GM19395 (cell line): ENCODE results near the gene LRTM1.

ENCODE experiments used
- ATAC-seq: cut with Tn5 transposase; IDR thresholded peaks from one replicate; pipeline ENCODE4 v1.9.1; 2021; ENCODE audit warnings: mild to moderate bottlenecking, moderate library complexity; ENCODE audit not compliant: unreplicated experiment

The LRTM1 gene

DNA sequence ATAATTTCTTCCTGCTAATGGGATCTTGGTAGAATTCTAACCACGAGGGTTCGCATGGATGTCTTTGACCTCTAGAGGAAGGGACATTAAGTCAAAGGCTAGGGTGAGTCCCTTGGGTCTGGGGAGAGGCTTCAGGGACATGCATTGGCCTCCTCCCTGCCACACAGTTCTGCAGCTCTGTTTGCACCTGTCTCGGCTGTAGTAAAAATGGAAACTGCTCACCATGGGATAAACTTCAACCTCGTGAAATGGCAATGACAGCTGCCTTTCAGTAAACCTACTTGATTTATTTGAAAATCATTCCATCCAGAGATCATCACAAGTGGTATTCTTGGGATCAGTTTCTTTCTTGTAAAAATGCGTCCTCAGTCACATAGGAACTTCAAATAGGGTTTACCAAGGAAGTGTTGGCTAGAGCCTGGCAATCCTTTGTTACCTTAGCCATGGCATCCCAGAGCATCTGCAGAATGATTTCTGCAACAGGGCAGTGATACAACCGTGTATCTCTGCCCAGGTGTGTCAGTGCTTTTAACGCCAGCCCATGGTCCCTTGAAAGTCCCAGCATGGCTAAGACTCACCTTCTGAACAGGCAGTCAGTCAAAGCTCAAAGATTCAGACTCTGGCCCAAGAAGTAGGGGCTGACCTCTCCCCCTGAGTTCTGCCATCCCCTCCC, 14.0 kb upstream of the LRTM1 start:
- no peak for ATAC-seq

DNA sequence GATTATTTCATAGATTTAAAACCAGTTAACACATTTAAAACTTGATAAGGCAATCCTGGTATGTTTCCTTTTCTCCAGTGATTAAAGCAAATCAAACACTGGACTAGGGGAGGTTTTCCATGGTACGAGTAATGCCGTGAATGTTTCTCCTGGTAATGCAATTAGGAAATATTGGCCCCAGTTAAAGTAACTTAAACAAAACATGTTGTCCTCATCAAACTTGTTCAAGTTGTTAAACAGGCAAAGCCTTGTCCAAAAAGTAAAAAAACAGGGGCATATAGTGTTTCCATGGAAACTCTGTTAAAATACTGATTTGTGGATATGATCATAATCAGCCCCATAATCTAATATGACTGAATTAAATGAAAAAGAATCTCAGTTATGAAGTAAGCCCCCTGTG, 13.1 kb upstream of the LRTM1 start:
- ATAC-seq, result no peak

DNA sequence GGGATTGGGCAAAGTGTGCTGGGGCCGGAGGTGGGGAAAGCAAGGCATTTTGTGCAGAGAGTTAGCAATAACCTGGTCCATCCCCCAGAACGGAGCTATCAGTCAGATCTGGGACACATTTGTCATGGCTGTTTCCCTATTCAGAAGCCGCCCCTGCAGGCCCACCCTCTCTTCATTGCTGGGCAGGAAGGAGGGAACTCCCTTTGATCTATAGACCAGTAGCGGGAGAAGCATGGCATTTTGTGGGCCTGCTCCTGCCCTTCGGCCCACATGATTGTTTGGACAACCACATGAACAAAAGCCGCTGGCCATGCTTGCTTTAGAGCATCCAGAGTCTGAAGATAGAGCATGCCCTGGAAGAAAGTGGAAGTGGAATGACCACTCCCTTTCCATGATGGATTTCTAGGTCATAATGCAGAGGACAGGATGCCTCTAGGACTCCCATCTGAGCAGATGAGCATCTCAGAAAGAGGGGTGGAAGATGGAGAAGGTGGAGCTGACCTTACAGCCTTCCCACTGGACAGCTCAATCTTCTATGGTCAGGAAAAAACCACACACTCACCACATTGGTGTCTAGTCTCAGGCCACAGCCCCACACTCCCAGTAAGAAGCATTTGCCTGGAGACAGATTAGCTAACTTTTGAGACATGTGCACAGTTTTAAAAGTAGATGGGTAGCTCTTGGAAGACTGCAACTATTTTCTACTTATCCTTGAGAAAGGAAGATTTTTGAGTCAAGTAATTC, 11.9 kb upstream of the LRTM1 start:
- ATAC-seq, result no peak

DNA sequence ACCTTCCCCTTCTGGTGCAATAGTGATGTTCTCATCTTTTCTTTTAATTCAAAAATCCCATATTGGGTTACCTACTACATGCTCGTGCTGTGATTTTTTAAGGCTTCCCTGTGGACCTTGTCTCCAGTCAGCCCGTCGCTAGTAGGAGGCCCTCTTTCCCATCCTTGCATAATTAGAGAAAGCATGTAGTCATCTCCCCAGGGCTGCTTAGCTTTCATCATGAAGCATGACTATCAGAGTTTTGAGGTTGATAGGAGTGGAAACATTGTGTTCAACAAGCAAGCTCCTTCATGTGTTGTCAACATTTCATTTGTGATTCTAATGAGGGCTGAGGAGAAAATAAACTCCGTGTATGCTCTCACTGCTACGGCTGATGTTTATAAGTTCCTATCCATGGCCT, 8.7 kb upstream of the LRTM1 start:
- ATAC-seq, result no peak

DNA sequence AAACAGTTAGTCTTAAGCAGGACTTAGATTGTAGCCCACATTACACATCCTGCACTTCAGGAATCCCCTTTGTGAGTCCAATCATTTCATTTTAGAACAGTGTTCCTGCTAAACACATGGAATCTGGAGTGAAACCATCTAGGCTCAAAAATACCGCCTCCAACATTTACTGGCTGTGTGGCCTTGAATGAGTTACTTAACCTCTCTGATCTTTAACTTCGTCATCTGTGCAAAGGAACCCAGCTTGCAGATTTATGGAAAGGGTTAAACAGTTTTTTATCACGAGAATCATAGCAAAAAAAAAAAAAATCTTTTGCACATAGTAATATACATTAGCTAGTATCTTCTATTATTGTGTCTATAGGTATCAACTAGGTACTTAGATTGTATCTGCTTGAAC, 8.0 kb upstream of the LRTM1 start:
- no peak for ATAC-seq

DNA sequence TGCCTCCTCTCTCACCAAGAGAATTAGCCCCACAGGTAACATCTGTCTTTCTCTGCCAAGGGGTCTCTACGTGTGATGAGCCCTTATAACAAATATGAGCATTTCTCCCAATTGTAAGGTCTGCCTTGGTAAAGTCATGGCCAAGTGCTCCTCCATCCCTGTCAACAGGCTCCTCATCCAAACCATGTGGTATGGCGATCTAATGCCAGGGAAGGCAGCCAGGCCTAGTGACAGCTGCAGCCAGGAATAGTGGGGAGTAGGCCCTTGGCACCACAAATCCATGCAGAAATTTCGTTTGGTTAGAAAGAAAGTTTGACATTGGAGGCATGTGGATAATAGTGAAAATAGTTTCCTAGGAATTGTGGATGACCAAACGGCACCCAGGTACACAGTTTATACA, 4.7 kb upstream of the LRTM1 start:
- ATAC-seq, result no peak

DNA sequence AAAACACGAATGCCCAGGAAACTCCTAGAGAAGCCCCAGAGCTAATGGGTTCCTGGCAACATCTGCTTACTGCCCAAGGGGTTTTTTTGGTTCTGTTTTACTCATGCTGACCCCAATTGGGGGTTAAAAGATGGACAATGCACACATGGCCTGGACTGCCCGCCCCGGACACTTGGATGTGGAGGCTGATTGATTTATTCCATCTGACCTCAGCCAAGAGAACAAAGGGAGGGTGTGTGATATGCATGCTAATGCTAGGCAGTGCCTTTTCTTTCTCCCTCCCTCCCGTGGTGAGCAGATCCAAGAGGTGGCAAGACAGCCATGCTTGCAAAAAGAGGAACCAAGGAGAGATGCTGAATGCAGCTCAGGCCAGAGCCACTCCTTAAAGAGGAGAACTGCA, 3.3 kb upstream of the LRTM1 start:
- no peak for ATAC-seq

DNA sequence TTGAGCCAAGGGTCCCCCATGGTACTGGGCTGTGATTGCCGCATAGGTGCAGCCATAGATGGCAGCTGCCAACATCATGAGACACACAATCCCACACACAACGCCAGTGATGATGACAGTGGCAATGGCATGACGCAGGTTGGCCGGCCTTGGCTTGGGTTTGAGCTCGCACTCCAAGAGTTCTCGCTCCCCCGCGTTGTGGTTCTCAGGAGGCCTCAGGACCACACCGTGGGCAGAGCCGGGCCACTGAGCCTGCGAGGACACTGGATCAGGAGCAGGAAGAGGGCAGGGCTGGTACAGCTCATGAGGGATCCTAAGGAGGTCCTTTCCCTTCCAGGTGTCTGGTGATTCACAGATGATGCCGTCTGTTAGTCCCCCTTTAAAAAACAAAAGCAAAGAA, 9.3 kb downstream of the LRTM1 start:
- no peak for ATAC-seq

DNA sequence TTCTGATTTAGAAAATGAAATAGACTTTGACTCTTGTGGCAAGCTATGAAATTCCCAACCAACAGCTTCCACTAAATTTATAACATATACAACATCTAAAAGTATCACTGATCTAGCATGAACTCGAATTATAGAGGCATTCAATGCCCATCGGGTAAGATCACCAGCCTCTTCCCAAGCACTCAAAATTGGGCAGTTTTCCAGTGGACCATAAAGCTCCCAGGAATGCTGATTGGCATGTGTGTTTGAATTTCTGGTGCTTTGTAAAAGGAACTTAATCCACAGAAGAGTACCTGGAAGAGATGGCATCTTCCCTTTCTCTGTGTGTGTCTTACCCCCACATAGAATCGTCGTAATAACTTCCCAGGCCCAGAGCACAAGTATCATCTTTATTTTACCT, 10.0 kb downstream of the LRTM1 start:
- no peak for ATAC-seq

DNA sequence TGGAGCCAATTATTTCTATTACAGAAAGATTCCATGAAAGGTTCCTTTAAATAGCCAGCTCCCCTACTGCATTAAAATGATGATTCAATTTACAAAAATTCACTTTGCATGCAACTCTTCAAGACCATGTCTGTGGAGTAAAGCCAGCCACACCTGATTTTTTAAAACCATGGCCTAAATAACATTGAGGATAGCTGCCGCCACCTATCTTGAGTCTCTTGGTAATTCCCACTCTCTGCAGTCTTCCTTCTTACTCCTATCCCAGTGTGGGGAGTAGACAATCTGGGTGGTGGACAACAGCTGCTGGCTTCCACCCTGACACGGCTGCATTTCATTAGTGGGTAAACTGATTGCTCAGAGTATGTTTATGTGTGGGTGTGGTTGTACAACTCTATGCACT, 10.7 kb downstream of the LRTM1 start:
- no peak for ATAC-seq

DNA sequence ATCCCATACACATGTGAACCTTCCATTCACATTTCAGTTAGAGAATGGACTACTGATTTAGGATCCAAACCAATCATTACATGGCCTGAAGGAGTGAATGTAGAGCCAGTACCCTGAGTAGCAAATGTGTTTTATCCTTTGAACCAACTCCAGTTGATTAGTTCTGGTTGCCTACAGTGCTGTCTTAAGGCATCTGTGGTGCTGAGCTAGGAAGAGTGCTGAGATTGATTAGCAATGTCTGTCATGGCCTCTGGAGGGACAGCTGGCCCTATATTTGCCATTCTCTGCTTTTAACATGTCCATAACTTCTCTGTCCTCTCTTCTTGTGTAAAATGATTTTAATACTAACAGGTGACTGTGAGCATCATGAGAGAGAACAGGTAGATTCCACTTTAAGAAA, 11.1 kb downstream of the LRTM1 start:
- no peak for ATAC-seq

DNA sequence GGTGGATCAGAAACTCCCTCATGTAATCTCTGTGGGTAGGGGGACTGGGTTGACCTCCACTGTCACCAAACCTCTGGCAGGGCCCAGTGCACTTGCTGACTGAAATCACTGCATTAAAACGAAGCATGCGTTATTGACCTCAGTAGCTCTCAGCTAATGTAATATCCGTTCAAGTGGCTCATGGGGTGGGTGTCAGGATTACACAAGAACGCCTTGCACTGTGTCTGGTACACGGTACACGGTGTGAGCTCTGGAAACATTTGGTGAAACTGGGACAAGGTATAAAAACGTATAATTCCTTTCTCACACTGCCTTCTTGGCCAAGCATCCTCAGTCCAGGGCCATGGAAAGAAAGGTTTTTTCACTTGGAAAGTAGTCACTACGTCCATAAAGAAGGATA, 11.9 kb downstream of the LRTM1 start:
- no peak for ATAC-seq

DNA sequence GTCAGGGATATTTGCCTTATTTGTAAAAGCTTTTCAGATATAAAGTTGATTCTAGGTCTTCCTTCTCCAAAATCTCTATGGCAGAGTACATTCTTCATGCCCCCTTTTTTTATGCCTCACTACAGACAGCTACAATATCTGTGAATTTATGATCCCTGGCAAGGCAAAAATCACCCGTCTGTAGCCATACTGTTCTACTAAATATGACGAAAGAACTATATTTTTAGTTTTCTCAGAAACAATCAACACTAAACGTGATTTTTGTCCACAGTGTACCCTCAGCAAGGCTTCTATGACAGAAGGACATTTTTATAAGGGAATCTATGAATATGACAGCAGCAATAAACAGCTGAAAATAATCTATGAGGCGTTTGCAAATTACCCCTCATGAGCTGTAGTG, 12.7 kb downstream of the LRTM1 start:
- ATAC-seq, result no peak

DNA sequence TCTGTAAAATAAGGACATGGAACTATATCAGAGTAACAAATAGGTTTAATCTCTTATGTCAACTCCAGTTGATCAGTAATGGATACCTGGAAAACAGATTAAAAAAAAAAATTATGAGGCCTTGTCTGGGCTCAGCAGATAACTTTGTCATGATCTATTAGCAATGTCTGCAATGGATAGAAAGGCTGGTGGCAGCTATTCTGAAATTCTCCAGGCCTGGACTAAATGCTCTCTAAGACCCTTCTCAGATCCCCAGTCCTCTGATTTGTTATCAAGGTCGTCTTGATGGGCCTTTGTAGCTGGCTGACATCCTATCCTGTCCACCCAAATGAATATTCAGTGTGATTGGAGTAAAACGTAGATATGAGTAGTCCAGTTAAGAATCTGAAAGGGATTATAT, 13.7 kb downstream of the LRTM1 start:
- ATAC-seq, result no peak

DNA sequence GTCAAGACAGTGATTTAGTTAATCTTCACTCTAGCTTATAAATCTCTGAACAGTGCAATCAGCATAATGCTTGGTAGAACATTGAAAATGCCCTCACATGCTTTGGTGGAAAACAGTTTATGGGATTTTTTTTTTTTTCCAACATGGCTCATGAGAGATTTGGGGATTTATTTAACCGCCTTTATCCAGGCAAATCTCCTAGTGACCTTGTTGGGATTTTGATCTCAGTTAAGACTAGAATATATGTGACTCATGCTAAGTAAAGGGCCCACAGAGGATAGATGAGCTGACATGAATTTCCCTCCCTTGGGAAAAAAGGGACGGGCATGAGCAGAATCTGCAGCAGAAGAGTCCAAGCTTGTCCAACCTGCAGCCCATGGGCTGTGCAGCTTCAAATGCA, 18.7 kb downstream of the LRTM1 start:
- no peak for ATAC-seq

DNA sequence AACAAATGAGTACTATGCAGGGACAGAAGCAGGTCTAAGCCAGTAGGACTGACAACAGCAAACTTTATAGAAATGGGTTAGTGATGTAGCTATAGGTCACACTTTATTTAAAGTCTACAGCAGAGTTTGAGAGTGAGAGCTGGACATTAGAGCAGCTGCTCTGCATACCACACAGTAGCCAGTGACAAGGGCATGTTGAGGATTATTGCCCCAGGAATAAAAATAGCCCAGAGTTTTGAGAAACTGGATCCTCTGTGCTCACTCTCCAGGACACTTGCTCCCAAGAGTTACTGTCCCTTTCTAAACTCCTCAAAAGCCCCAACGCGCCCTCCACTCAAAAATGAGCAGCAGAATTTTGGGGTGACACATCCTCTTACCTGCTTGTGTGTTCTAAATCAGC, 21.1 kb downstream of the LRTM1 start:
- ATAC-seq, result no peak

DNA sequence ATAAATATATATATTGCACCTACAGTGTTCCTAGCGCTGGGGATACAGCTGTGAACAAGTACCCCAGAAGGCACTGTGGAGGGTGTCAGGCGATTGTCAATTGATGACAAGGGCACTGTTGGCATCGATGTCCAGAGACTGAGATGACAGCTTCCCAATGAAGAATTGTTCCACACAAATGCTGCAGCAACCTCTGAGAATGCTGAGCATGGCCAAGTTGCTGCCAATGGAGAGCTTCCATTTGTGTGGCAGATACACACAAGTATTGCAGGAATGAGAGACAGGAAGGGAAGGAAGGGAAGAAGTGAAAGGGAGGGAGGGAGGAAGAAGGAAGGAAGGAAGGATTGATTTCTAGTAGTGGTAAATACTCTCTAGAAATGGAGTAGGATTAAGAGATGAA, 21.9 kb downstream of the LRTM1 start:
- ATAC-seq, result no peak

DNA sequence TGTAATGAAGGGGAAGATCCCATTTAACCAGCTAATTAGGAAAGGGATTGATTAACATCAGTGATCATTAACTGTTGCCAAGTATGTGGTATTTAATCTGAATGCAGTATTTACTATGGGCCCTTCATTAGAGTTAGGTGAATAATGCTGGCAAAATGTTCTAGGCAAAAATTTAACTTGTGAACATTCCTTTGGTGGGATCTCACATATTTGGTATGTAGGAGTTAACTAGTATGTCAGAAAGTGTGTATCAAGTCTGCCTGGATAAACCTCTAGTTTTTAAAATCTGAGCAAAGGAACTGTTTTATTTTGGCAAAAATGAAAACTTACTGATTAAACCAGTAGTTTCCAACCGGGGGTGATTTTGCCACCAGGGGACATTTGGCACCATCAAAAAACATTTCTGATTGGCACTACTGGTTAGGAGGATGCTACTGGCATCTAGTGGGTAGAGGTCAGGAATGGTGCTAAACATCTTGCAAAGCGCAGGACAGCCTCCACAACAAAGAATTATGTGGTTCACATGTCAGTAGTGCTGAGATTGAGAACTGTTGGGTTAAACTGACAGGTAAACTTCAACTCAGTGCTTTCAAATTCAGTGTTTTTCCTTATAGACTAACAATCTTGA, 22.5 kb downstream of the LRTM1 start:
- ATAC-seq, result no peak

DNA sequence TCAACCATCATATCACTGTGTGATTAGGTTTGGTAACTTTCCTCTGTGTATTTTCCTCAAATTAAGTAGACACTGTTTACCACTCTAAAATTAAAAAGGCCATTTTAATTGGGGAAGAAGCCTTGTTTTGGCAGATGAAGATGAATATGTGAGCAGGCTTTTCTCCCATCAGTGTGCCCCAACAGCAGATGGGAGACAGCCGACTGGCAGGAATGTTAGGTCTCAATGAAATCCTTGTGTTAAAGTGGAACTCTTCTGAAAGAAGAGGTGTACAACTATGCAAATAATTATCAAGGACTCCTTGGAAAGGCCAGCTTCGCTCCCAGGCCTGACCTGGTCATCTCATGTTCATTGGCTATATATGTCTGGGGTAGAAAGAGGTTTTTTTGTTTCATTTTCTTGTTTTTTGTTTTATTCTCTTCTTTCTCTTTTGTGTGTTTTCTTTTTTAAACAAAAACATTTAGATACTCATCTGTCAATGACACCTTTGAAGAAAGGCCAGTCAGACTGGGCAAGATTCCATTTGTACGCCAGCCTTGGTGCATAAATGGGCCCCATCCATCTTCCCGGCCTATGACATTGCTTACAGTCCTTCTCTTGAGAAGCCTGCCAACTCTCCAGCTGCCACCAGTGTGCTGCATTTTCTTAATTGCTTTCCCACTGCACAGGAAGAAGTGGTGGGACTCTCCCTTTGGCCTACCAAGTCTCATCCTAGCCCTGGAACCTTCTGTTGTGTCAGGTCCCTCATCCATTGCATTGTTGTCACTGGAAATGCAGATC, 25.8 kb downstream of the LRTM1 start:
- ATAC-seq, result no peak

DNA sequence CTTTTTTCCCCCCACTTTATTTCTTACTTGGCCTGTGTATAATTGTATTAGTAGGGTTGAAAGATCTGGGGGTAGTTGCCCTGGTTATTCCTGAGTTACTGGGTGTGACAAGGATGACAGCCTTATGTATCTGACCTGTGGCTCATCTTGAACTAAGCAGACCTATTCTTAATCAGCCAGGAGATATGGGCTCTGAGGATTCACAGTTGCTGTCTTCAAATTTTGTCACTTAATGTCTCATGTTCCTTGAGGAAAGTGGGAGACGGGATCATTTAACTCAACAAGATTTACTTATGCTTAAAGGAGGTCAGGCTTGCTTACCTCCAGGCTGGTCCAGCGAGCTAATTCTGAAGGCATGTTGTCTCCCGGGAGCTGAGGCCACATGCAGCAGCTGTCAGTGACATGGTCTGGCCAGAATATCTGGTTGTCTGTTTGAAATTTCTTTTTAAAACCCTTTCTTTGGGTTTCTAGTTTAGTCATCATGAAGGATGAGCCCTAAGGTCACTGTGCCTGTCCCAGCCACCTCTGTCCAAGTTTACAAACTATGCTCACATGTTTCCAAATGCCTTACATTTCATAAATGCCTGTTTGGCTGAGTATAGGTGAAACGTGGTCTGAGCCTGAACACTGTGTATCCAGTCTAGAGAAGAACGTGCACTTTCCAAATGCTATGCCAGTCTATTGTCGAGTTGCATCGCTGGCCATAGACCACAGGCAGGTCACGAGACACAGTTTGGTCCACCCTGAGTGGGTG, 26.8 kb downstream of the LRTM1 start:
- no peak for ATAC-seq

DNA sequence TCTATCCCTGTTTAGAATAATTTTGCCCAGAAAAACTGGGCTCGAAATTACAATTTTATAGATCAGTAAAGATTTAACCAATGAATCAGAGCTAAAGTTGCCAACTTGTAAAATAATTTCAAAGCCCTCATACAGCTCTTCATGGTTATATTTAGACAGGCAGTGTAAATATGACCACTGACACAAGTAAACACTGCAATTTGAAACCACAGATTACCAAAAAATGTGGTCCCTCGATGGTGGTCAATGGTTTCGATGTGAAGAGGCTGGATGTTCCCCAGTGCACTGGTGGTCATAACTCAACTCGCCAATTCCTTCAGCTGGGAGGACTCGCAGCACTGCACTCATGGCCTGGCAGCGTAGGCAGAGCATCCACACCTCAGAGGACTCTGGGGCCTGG, 28.6 kb downstream of the LRTM1 start:
- ATAC-seq, result no peak
